Measurements from ENCODE around the gene GALNT2. TPM values are rescaled to one million over a fixed set of nuclear protein-coding genes. Genes with fewer than 3 reads are reported as not detected.

The GALNT2 gene
- total and polyA plus RNA-seq, 9 of the 15 experiments (the other 6 are each of a cell fraction or from before 2014, with no cell fraction given), result 1.6 to 106 (median 51.9) TPM

DNA sequence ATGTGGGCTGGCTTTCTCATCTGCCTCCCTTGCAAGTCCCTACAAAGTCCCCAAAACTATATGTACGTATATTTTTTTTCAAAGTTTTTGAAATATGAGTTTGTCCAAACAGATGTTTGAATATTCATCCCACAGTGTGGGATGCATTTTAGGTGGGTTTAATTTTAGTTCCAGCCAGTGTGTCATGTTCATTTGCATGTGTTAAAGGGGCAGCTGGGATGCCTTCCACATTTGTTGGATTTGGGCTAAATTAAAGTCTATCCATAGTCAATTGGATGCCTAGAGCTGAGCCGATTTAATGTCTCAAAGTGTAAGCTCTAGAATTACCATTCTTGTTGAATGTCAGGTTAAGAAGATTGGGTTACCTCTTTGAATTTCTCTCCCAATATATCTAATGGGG lies 139.2 kb downstream of the GALNT2 start (continued):
- no peak for TF ChIP-seq MYC (IDR thresholded peaks at IDR 0.05; ENCODE audit: low read depth, low read length)
- TF ChIP-seq MYC (CRISPR knock-in tag; IDR thresholded peaks at IDR 0.05; ENCODE audit: borderline replicate concordance, low read depth), result no peak
- TF ChIP-seq MEF2D (tag; conservative IDR thresholded peaks at IDR 0.05; ENCODE audit: low read depth), result no peak
- TF ChIP-seq, protein P1, sequence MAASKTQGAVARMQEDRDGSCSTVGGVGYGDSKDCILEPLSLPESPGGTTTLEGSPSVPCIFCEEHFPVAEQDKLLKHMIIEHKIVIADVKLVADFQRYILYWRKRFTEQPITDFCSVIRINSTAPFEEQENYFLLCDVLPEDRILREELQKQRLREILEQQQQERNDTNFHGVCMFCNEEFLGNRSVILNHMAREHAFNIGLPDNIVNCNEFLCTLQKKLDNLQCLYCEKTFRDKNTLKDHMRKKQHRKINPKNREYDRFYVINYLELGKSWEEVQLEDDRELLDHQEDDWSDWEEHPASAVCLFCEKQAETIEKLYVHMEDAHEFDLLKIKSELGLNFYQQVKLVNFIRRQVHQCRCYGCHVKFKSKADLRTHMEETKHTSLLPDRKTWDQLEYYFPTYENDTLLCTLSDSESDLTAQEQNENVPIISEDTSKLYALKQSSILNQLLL (CRISPR knock-in tag; IDR thresholded peaks at IDR 0.05; ENCODE audit: borderline replicate concordance), result no peak
- no peak for TF ChIP-seq CEBPB (tag; IDR thresholded peaks at IDR 0.05)
- 0 out of 2 replicates have a peak, but pooled peaks have one; percentile 4 for TF ChIP-seq ZNF766 (CRISPR knock-in tag; conservative IDR thresholded peaks at IDR 0.05)
- no peak for TF ChIP-seq KLF13 (tag; IDR thresholded peaks at IDR 0.05; ENCODE audit: borderline replicate concordance, low read depth)

DNA sequence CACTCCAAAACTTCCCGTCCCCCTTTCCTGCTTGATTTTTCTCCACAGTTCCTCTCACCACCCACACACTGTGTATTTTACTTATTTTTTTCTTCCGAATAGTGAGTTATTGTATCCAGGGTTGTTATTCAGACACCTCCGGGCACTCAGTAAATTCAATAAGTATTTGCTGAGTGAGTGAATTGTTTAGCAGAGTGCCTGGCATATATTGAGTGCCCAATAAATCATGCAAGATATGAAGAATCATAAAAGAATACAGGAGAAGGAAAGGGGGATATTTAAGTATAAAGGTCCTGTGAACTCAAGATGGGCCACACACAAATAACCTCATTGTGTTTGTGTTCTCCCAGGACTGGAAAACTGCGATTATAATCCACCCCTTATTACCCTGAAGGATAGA lies 139.9 kb downstream of the GALNT2 start:
- H3K9ac ChIP-seq (ENCODE audit: insufficient read depth in 1 of 2, low read depth in 2 of 2, low read length in 2 of 2), result no peak overlapping the region
- H3K79me2 ChIP-seq (ENCODE audit: control insufficient read depth, insufficient read depth, low read length), result peaks cover 38% of the 10 kb centered on the region
- peaks cover 8% of the 10 kb centered on the region for H3K9me1 ChIP-seq (ENCODE audit: control insufficient read depth, insufficient read depth, low read length)
- H3K36me3 ChIP-seq (ENCODE audit: control insufficient read depth, insufficient read depth, low read length), result peaks cover 61% of the 10 kb centered on the region
- CTCF ChIA-PET (ENCODE audit: low intra/inter-chr PET ratio), result no interaction called here
- no peak overlapping the region for H3K4me2 ChIP-seq (ENCODE audit: insufficient read depth, low read length)
- intact Hi-C loops (cut with micrococcal nuclease), result no loop called here
- H3K4me1 ChIP-seq (replicated peaks in 1 of 2; ENCODE audit: control insufficient read depth in 2 of 2, insufficient read depth in 2 of 2, low read length in 2 of 2), result peaks cover 19 to 44% of the 10 kb centered on the region in 2 experiments
- H3K27ac ChIP-seq (ENCODE audit: extremely low read depth, low read depth, low read length), result no peak overlapping the region
- no peak for FAIRE-seq
- H3K27me3 ChIP-seq (ENCODE audit: control insufficient read depth in 2 of 2, insufficient read depth in 2 of 2, low read length in 2 of 2), result no peaks in the 10 kb centered on the region
- 88% methylated on average over 4 of the region's 4 CpGs for WGBS (ENCODE audit: insufficient coverage, low coverage, missing lambda C conversion rate)
- H2AFZ ChIP-seq (ENCODE audit: low read depth, low read length), result no peak overlapping the region
- no peaks in the 10 kb centered on the region for H3K9me3 ChIP-seq (replicated peaks; ENCODE audit: control insufficient read depth, insufficient read depth, low read depth, low read length)
- in situ Hi-C loops (cut with MboI), result no loop called here
- no peak for DNase-seq (ENCODE audit: extremely low read depth in 1 of 4, low spot score in 3 of 4)
- no TSS peak for BruUV-seq (replicated peaks)
- H3K4me3 ChIP-seq, result no peak overlapping the region
- POLR2A ChIA-PET, result interaction anchor here (0.8 to 3.7 kb wide), 3 partner anchors 9 to 12 kb away, joined by 3 to 17 read pairs (median 5); no protein-coding TSS in a partner anchor
- peaks cover 10% of the 10 kb centered on the region; the same call in 1 of the 2 replicates for H4K20me1 ChIP-seq (replicated peaks; ENCODE audit: control insufficient read depth, insufficient read depth, low read length)
- no peak for ATAC-seq
- 0 out of 2 replicates have a peak, but pooled peaks have one; percentile 6 for TF ChIP-seq MAFG (tag; conservative IDR thresholded peaks at IDR 0.05)
- no peak for TF ChIP-seq FOSL1 (tag; conservative IDR thresholded peaks at IDR 0.05)
- TF ChIP-seq ZNF316 (IDR thresholded peaks at IDR 0.05), result peak; percentile 71
- TF ChIP-seq, protein P2, sequence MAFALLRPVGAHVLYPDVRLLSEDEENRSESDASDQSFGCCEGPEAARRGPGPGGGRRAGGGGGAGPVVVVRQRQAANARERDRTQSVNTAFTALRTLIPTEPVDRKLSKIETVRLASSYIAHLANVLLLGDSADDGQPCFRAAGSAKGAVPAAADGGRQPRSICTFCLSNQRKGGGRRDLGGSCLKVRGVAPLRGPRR (CRISPR knock-in tag; IDR thresholded peaks at IDR 0.05), result no peak

Data from K562 (cell line).